Glutamatergic neuron (in vitro differentiated cells): ENCODE measurements around the gene TAF9. TPM values are rescaled to one million over a fixed set of nuclear protein-coding genes. Genes with fewer than 3 reads are reported as not detected.

ENCODE experiments used
- DNase-seq: peaks from one replicate; pipeline ENCODE4 v3.0.0; 2022
- H3K27ac Mint-ChIP-seq: one replicate; pipeline ENCODE4 v1.8.0; 2020; ENCODE audit warnings: mild to moderate bottlenecking, mixed read lengths, inconsistent platforms; ENCODE audit not compliant: unreplicated experiment
- H3K27me3 Mint-ChIP-seq: one replicate; pipeline ENCODE4 v1.8.0; 2020; ENCODE audit warnings: mild to moderate bottlenecking, moderate library complexity, mixed read lengths, inconsistent platforms; ENCODE audit not compliant: unreplicated experiment
- H3K36me3 Mint-ChIP-seq: one replicate; pipeline ENCODE4 v1.8.0; 2020; ENCODE audit warnings: mild to moderate bottlenecking, mixed read lengths, inconsistent platforms; ENCODE audit not compliant: unreplicated experiment
- H3K4me1 Mint-ChIP-seq: one replicate; pipeline ENCODE4 v1.8.0; 2020; ENCODE audit warnings: mild to moderate bottlenecking, low read depth, mixed read lengths, inconsistent platforms; ENCODE audit not compliant: unreplicated experiment
- H3K4me3 Mint-ChIP-seq: one replicate; pipeline ENCODE4 v1.8.0; 2020; ENCODE audit warnings: mild to moderate bottlenecking, mixed read lengths, inconsistent platforms; ENCODE audit not compliant: unreplicated experiment
- H3K9me3 Mint-ChIP-seq: one replicate; pipeline ENCODE4 v1.8.0; 2020; ENCODE audit warnings: mild to moderate bottlenecking, moderate library complexity, mixed read lengths, inconsistent platforms; ENCODE audit not compliant: unreplicated experiment
- CTCF ChIP-seq: fragments of 200-600 bp; sonication (generic); IDR thresholded peaks from one replicate; pipeline ENCODE4 v1.5.0; 2021; ENCODE audit not compliant: partially characterized antibody, unreplicated experiment
- total RNA-seq: library from RNA; stranded (reverse); fragmentation: NEBNext Ultra II Directional; extraction: Animal tissue kit (Norgen Biotek cat#: 25700); gene quantifications from one replicate; pipeline ENCODE4 v1.2.1, GENCODE V29; 2021; ENCODE audit not compliant: unreplicated experiment

TAF9 gene
- total RNA-seq, 1 donor from 2014 or later = 79.0 TPM

GRCh38 chr5:69368458-69369339, 621 bp downstream of the TAF9 start:
- Mint-ChIP-seq H3K27ac (peak overlapping the region; percentile 96), H3K36me3 (peaks cover 3% of the 10 kb centered on the region), H3K9me3 (peaks cover 5% of the 10 kb centered on the region), H3K4me1 (peaks cover 5% of the 10 kb centered on the region), H3K27me3 (peaks cover 2% of the 10 kb centered on the region), H3K4me3 (peak overlapping the region; percentile 97)
- TF ChIP-seq CTCF = no peak
- no peak for DNase-seq

GRCh38 chr5:69367697-69368279, 1.5 kb downstream of the TAF9 start:
- DNase-seq = no peak
- Mint-ChIP-seq H3K27ac (peak overlapping the region; percentile 96), H3K27me3 (peaks cover 2% of the 10 kb centered on the region), H3K36me3 (peaks cover 3% of the 10 kb centered on the region), H3K4me1 (peaks cover 5% of the 10 kb centered on the region), H3K4me3 (peak overlapping the region; percentile 97), H3K9me3 (peaks cover 5% of the 10 kb centered on the region)
- TF ChIP-seq CTCF = no peak

- Mint-ChIP-seq H3K4me1 (peaks cover 5% of the 10 kb centered on the region), H3K4me3 (no peak overlapping the region), H3K9me3 (peaks cover 1% of the 10 kb centered on the region), H3K27me3 (no peaks in the 10 kb centered on the region), H3K36me3 (peaks cover 3% of the 10 kb centered on the region), H3K27ac (no peak overlapping the region)
- no peak for TF ChIP-seq CTCF
- DNase-seq = no peak
Measured at GRCh38 chr5:69364850-69365249, 4.5 kb downstream of the TAF9 start.

GRCh38 chr5:69364414-69364813, 4.9 kb downstream of the TAF9 start:
- Mint-ChIP-seq H3K27ac (no peak overlapping the region), H3K27me3 (no peaks in the 10 kb centered on the region), H3K36me3 (peaks cover 3% of the 10 kb centered on the region), H3K4me3 (no peak overlapping the region), H3K4me1 (peaks cover 5% of the 10 kb centered on the region), H3K9me3 (no peaks in the 10 kb centered on the region)
- peak; percentile 60 for TF ChIP-seq CTCF
- DNase-seq = no peak

GRCh38 chr5:69360442-69360841, 8.9 kb downstream of the TAF9 start:
- H3K4me3 Mint-ChIP-seq = no peak overlapping the region
- H3K9me3 Mint-ChIP-seq = no peaks in the 10 kb centered on the region
- no peak for TF ChIP-seq CTCF
- no peaks in the 10 kb centered on the region for H3K27me3 Mint-ChIP-seq
- H3K4me1 Mint-ChIP-seq = no peaks in the 10 kb centered on the region
- H3K36me3 Mint-ChIP-seq = peaks cover 2% of the 10 kb centered on the region
- no peak overlapping the region for H3K27ac Mint-ChIP-seq
- no peak for DNase-seq
